G401.6 (cell line): ENCODE results near the gene ATF6.

Experiments
- FAIRE-seq: peaks from 2 replicates; lab custom pipeline; 2012; peaks lifted over from hg19 to GRCh38; lab: Jason Lieb, UNC

The ATF6 gene

DNA sequence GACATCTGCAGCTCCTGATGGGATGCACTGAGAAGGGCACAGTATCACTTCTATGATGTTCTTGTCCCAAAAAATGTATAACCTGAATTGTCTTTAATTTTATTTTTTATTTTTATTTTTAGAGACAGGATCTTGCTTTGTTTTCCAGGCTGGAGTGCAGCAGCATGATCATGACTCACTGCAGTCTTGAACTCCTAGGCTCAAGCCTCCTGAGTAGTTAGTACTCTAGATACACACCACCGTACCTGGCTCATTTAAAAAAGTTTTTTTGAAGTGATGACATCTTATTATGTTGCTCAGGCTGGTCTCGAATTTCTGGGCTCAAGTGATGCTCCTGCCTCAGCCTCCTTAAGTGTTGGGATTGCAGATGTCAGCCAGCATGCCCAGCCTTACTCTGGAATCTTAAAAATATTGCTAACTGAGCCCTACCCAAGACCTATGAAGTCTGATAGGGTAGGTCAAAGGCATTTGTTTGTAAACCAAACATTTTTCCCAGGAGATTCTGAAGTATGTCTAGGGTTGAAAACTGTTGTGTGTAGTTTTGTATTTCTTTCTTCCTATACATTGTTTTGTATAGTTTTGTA, 68.9 kb downstream of the ATF6 start:
- no peak for FAIRE-seq

DNA sequence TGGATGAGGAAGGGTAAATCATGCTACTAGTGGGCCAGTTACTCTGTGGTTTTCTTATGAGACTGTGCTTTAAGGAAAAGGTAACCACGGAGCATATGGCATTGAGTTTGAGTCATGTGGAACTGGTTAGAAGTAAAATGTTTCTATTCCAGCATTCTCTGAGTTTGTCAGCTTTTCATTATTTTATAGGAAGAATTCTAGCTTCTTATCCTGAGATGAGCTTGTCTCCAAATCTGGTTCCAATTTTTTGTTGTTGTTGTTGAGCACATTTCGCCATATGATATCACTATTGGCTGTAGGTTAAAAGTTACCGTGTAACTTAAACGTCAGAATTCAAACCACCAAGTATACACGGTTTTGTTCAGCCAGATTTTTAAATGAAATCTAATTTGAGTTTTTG, 69.9 kb downstream of the ATF6 start:
- no peak for FAIRE-seq

- no peak for FAIRE-seq
Observed at GRCh38 chr1:161838362-161838761, 72.2 kb downstream of the ATF6 start.

- FAIRE-seq, result no peak
Observed at GRCh38 chr1:161838885-161839284, 72.8 kb downstream of the ATF6 start.

DNA sequence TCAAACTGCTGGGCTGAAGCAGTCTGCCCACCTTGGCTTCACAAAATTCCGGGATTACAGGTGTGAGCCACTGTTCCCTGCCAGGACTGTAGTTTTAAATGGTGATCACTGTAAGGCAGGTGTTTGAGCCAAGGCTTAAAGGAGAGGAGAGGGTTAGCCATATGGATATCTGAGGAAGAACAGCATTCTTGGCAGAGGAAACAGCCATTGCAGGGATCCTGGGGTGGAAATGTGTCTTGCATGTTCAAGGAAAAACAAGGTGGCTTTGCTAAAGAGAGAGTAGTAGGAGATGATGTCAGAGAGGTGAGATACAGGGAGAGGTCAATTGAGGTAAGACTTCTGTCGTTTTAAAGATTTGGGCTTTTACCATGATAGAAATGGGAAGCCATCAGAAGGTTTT, 73.5 kb downstream of the ATF6 start:
- no peak for FAIRE-seq

DNA sequence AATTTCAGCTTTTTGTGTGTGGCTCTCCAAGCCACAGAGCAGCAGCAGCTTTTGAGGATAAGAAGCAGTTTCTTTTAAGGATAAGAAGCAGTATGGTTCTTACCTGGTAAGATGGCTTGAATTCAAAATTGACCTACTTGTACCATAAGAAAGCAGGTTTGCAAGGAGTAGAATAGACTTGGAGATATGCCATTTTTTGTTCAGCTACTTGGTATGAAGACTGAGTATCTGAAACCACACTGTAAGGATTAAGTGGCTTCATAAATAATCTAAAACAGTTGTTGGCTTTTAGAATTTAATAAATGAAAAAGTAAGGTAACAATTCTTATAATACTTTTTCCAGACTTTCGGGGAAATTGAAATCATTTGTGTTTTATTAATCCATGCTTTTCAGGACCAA, 74.2 kb downstream of the ATF6 start:
- no peak for FAIRE-seq

DNA sequence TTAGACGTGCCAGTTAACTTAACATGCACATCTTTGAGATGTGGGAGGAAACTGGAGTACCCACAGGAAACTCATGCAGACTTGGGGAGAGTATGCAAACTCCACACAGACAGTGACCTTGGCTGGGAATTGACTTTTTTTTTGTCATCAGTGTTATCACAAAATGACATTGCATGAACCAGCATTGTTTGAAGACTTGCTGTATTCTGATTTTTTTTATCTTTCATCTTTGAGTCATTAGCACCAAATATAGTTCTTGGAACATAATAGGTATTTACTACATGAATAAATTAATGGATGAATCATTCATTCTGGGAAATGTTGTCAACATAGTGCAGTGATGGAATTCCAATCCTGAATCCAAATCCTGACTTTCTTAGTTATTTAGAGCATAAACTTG, 77.0 kb downstream of the ATF6 start:
- no peak for FAIRE-seq

- no peak for FAIRE-seq
Observed at GRCh38 chr1:161844696-161845095, 78.6 kb downstream of the ATF6 start.

DNA sequence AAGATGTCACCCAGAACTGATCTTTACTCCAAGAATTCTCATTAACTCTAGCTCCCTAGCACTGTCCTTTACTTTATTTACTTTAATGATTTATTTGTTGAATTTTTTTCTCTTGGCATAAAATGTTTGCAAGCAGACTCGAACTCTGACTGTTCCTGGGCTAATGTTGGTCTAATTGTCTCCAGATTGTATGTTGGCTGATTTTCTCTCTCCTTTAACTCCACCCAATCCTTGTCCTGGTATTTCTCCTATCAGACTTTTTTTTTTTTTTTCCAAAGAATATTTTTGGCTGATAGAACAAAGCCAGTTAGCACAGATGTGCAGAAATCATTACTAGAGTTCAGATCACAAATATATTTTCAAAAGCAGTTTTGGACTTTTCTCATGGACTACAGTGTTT, 82.6 kb downstream of the ATF6 start:
- no peak for FAIRE-seq

DNA sequence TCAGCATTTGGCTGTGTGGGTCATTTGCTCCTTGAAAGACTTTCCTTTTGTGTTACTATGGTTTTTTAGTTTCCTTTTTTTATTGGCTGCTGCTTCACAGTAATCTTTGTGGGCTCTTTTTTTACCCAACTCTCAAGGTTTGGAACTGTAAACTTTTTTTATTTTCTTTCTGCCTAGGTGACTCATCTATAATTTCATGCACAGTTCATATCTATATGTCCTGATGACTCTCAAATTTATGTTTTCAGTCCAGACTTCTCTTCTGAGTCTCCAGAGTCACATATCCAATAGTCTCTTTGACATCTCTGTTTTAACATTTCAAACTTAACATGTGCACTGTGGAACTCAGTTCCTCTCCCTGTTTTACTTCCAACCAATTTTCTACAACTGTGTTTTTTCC, 83.4 kb downstream of the ATF6 start:
- no peak for FAIRE-seq

- FAIRE-seq, result no peak
Observed at GRCh38 chr1:161855260-161855659, 89.1 kb downstream of the ATF6 start.

GRCh38 chr1:161858271-161858670, 92.2 kb downstream of the ATF6 start:
- FAIRE-seq, result no peak

DNA sequence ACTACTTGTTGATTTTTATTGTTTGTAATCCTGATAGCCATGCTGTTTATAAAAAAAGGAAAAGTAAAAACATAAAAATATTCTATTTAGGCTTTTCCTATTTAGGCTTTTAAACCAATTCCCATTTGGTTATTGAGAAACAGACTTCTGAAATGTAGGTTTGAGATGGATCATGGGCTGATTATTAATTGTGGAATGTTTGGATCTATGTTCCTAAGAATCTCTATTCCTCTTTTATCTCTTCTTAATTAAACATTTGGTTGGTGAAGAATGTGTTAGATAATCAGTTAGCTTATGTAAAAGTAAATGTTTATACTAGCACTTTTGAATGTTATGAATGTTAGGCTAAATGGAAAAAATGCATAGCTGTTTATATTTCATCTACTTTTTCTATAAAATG, 97.4 kb downstream of the ATF6 start:
- no peak for FAIRE-seq

GRCh38 chr1:161864577-161864976, 98.5 kb downstream of the ATF6 start:
- FAIRE-seq, result no peak

- no peak for FAIRE-seq
Observed at GRCh38 chr1:161866241-161866640, 100.1 kb downstream of the ATF6 start.

- FAIRE-seq, result no peak
Observed at GRCh38 chr1:161868832-161869231, 102.7 kb downstream of the ATF6 start.

DNA sequence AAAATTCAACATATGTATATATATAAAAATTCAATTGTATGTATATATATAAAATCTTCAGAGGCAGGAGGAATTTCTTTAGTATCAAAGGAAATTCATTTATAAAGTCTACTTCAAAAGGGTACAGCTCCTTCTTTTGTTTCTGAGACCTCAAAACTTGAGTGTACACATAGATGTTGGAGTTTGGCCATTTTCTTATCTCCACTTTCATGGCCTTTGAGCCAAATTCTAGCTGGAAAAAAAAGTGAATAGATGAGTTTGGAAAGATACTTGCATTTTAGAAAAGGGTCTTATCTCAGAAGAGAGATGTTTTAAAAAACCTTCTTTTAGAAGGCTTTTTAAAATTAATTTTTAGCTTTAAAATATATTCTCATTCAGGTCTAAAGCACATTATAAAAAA, 103.2 kb downstream of the ATF6 start:
- FAIRE-seq, result no peak

GRCh38 chr1:161872506-161872905, 106.4 kb downstream of the ATF6 start:
- no peak for FAIRE-seq

- FAIRE-seq, result no peak
Observed at GRCh38 chr1:161879261-161879660, 113.1 kb downstream of the ATF6 start.

- FAIRE-seq, result peak; percentile 3
Observed at GRCh38 chr1:161884475-161884874, 118.4 kb downstream of the ATF6 start.

GRCh38 chr1:161885003-161885402, 118.9 kb downstream of the ATF6 start:
- no peak for FAIRE-seq

DNA sequence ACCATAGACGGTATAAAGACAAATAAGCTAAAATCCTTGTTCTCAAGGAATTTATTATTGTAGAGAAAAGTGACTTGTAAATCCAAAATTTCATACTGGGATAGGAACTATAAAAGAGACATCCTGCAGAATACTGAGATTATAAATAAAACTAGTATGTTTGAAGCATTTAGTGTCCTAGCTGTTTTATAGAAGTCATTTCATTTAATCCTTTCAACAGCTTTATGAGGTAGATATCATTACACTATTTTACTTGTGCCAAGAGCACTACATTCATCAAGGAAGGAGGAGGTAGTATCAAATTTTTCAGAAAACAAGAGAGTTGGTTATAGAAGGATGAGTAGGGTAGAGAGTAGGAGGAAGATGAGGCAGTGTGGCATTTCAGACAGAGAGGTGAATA, 119.6 kb downstream of the ATF6 start:
- FAIRE-seq, result no peak

DNA sequence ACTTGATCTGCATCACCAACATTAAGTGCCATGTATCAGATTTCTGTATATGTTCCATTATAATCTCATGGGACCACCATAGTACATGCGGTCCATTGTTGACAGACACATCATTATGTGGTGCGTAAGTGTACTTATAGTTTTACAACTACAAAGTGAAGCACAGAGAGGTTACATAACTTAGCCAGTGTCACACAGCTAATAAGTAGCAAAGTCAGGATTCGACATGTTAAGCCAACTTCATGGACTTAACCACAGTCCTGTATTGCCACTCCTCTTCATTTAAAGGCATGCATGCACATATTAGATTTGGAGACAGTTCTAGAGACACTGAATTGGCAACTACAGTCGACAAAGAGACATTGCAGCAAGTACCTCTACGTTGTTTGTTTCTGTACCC, 120.5 kb downstream of the ATF6 start:
- no peak for FAIRE-seq

GRCh38 chr1:161887730-161888287, 121.7 kb downstream of the ATF6 start:
- no peak for FAIRE-seq

GRCh38 chr1:161890574-161890973, 124.5 kb downstream of the ATF6 start:
- no peak for FAIRE-seq
